ENCODE measurements around the gene CACNA1B. TPM values are rescaled to one million over a fixed set of nuclear protein-coding genes. Genes with fewer than 3 reads are reported as not detected.

Gene CACNA1B
- total and polyA plus RNA-seq, 9 of the 15 experiments (the other 6 are each of a cell fraction or from before 2014, with no cell fraction given), result 0.01 to 0.04 TPM; not detected in 7

- TF ChIP-seq ZBTB11 (CRISPR knock-in tag; IDR thresholded peaks at IDR 0.05), result no peak
- TF ChIP-seq SMAD3 (CRISPR knock-in tag; conservative IDR thresholded peaks at IDR 0.05), result no peak
- TF ChIP-seq CREM (IDR thresholded peaks at IDR 0.05; ENCODE audit: low read depth), result no peak
- TF ChIP-seq FOXM1 (IDR thresholded peaks at IDR 0.05; ENCODE audit: low read depth), result no peak
- peak; percentile 38; the same call in 1 of the 2 replicates for TF ChIP-seq FOXM1 (CRISPR knock-in tag; IDR thresholded peaks at IDR 0.05; ENCODE audit: low read depth)
- TF ChIP-seq ZNF280B (CRISPR knock-in tag; IDR thresholded peaks at IDR 0.05), result no peak
- no peak for TF ChIP-seq GTF2A2 (tag; IDR thresholded peaks at IDR 0.05)
- TF ChIP-seq HIVEP1 (CRISPR knock-in tag; IDR thresholded peaks at IDR 0.05), result no peak
- TF ChIP-seq NR3C1 (CRISPR knock-in tag; IDR thresholded peaks at IDR 0.05), result no peak
- TF ChIP-seq EWSR1 (IDR thresholded peaks at IDR 0.05; ENCODE audit: borderline replicate concordance, low read depth, partially characterized antibody), result no peak
- TF ChIP-seq GMEB1 (CRISPR knock-in tag; IDR thresholded peaks at IDR 0.05), result no peak
- peak; percentile 70; the same call in 1 of the 2 replicates for TF ChIP-seq ZBTB7A (IDR thresholded peaks at IDR 0.05; ENCODE audit: borderline replicate concordance, control insufficient read depth, low read depth, low read length)
- peak; percentile 54; the same call in 1 of the 2 replicates for TF ChIP-seq ZBTB33 (CRISPR knock-in tag; IDR thresholded peaks at IDR 0.05)
- TF ChIP-seq SRF (CRISPR knock-in tag; IDR thresholded peaks at IDR 0.05), result no peak
- no peak for TF ChIP-seq ELK3 (CRISPR knock-in tag; IDR thresholded peaks at IDR 0.05)
- no peak for TF ChIP-seq SNIP1 (IDR thresholded peaks at IDR 0.05; ENCODE audit: low read depth)
Measured at GRCh38 chr9:137878146-137878941, 762 bp downstream of the CACNA1B start (continued).
